Stimulated activated CD8-positive, alpha-beta memory T cell treated with anti-CD3 and anti-CD28 coated beads, Interleukin-15, amount 100 ng/mL, for 4 hours (primary cell): ENCODE results near the gene GLYATL2.

ENCODE experiments used
- DNase-seq, 2 donors: peaks; one replicate each; pipeline ENCODE4 v3.0.0-alpha.2; 2020; ENCODE audit warnings: low read depth in 2 of 2

GLYATL2 gene

GRCh38 chr11:58801302-58801701 is 43.2 kb downstream of the GLYATL2 start:
- no peak for DNase-seq

GRCh38 chr11:58796333-58796732 is 48.2 kb downstream of the GLYATL2 start:
- no peak for DNase-seq

GRCh38 chr11:58788355-58789023 is 56.0 kb downstream of the GLYATL2 start:
- DNase-seq: no peak

- DNase-seq: no peak
Observed at GRCh38 chr11:58787903-58788302, 56.6 kb downstream of the GLYATL2 start.

GRCh38 chr11:58786693-58787092 is 57.8 kb downstream of the GLYATL2 start:
- DNase-seq: no peak

- no peak for DNase-seq
Observed at GRCh38 chr11:58784995-58785394, 59.5 kb downstream of the GLYATL2 start.
